ENCODE data around the gene PSAPL1. TPM values are rescaled to one million over a fixed set of nuclear protein-coding genes. Genes with fewer than 3 reads are reported as not detected.

The PSAPL1 gene
- total RNA-seq, 1 experiment from 2014 or later: 0.05 TPM

- TF ChIP-seq REST (IDR thresholded peaks at IDR 0.05; ENCODE audit: low read depth) (no peak), POLR2AphosphoS5 (IDR thresholded peaks at IDR 0.05; ENCODE audit: low read depth, low read length) (no peak), POLR2A (IDR thresholded peaks at IDR 0.05; ENCODE audit: borderline replicate concordance, extremely low read depth, insufficient read depth, insufficient read length) (no peak)
These were observed 5.1 kb downstream of the PSAPL1 start (continued) for GRCh38 chr4:7429601-7430078.

DNA sequence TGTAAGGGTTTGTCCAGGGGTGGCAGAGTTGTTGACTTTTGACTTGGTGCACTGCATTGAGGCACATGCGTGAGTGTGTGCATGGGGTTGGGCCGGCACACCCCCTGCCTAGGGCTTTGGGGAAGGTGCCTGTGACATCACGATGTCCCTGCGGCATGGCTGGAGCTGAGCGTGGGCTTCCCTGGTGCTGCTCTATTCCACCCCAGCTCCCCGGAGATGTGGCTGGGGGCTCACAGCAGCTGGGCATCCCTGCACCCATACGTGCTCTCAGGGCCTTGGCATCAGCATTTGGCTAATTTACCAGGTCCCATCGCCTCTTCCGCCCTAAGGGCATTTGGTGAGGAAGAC, 5.7 kb downstream of the PSAPL1 start:
- POLR2A ChIA-PET: no interaction called here
- no peaks in the 10 kb centered on the region for H3K27me3 ChIP-seq (ENCODE audit: insufficient read depth, low read length)
- DNase-seq (ENCODE audit: low read depth, low spot score): no peak

More for the DNA sequence above, 5.7 kb downstream of the PSAPL1 start:
- intact Hi-C loops (cut with micrococcal nuclease): no loop called here
- Histone ChIP-seq H3K9me2 (ENCODE audit: insufficient read depth) (no peaks in the 10 kb centered on the region), H3K36me3 (ENCODE audit: control insufficient read depth in 1 of 2, insufficient read depth in 2 of 2, low read length in 2 of 2) (no peaks in the 10 kb centered on the region), H3K9ac (ENCODE audit: low read length) (no peak overlapping the region), H2AFZ (ENCODE audit: low read depth, low read length, poor library complexity, severe bottlenecking) (no peak overlapping the region), H3K79me2 (ENCODE audit: insufficient read depth, low read length) (no peaks in the 10 kb centered on the region), H3K9me3 (ENCODE audit: control insufficient read depth in 1 of 2, insufficient read depth in 1 of 2, low read depth in 1 of 2, low read length in 2 of 2) (no peaks in the 10 kb centered on the region), H3K4me3 (replicated peaks in 1 of 2; ENCODE audit: low read depth in 1 of 2, low read length in 2 of 2) (no peak overlapping the region), H3K27ac (ENCODE audit: low read depth, low read length) (no peak overlapping the region), H3K4me2 (ENCODE audit: low read length) (no peak overlapping the region), H4K20me1 (ENCODE audit: insufficient read depth) (no peaks in the 10 kb centered on the region), H3K4me1 (ENCODE audit: control insufficient read depth in 1 of 2, insufficient read depth in 2 of 2, low read length in 2 of 2) (peaks cover 23 to 26% of the 10 kb centered on the region in 2 experiments)
- BruUV-seq (replicated peaks): no TSS peak
- TF ChIP-seq POLR2A (IDR thresholded peaks at IDR 0.05; ENCODE audit: borderline replicate concordance, extremely low read depth, insufficient read depth, insufficient read length) (no peak), EGR1 (IDR thresholded peaks at IDR 0.05; ENCODE audit: low read depth) (no peak), POLR2AphosphoS5 (IDR thresholded peaks at IDR 0.05; ENCODE audit: low read depth, low read length) (no peak), CEBPB (IDR thresholded peaks at IDR 0.05; ENCODE audit: low read depth) (no peak), ZBTB33 (IDR thresholded peaks at IDR 0.05; ENCODE audit: extremely low read depth, insufficient replicate concordance, low read length) (no peak), TCF7L2 (IDR thresholded peaks at IDR 0.05; ENCODE audit: borderline replicate concordance, extremely low read depth, insufficient read depth, insufficient read length) (no peak), JUND (IDR thresholded peaks at IDR 0.05) (no peak)
- ChIA-PET RAD21 (ENCODE audit: low non-redundant PET in 1 of 2, low total read pairs in 2 of 2, uncharacterized antibody in 2 of 2, unreplicated experiment in 2 of 2) (no interaction called here), CTCF (no interaction called here)
- ATAC-seq: no peak
